GDM1 (cell line): ENCODE data around the gene MYO1G.
"Not testable (repeated sequence)": the region's sequence is repeated elsewhere in the genome, so short reads cannot be mapped to it uniquely, and the experiment has no call there.

Experiments
- DNase-seq: peaks from one replicate; lab custom pipeline; 2025; lab: John Stamatoyannopoulos, UW

The MYO1G gene

GRCh38 chr7:44999245-45000092 lies 20.7 kb upstream of the MYO1G start:
- DNase-seq = peak; percentile 99

- DNase-seq = no peak
Observed at GRCh38 chr7:44998153-44998871, 19.5 kb upstream of the MYO1G start.

GRCh38 chr7:44995555-44996493 lies 17.0 kb upstream of the MYO1G start:
- DNase-seq = no peak

GRCh38 chr7:44994877-44995554 lies 16.2 kb upstream of the MYO1G start:
- DNase-seq = peak; percentile 74

- DNase-seq = not testable (repeated sequence)
Observed at GRCh38 chr7:44992004-44992795, 13.4 kb upstream of the MYO1G start.

GRCh38 chr7:44990109-44991023 lies 11.6 kb upstream of the MYO1G start:
- no peak for DNase-seq

GRCh38 chr7:44989132-44989531 lies 10.3 kb upstream of the MYO1G start:
- no peak for DNase-seq

GRCh38 chr7:44988701-44989100 lies 9.9 kb upstream of the MYO1G start:
- DNase-seq = no peak

GRCh38 chr7:44987996-44988395 lies 9.2 kb upstream of the MYO1G start:
- DNase-seq = no peak

- no peak for DNase-seq
Observed at GRCh38 chr7:44987457-44987856, 8.6 kb upstream of the MYO1G start.

- peak; percentile 94 for DNase-seq
Observed at GRCh38 chr7:44986218-44987053, 7.6 kb upstream of the MYO1G start.

GRCh38 chr7:44985900-44986217 lies 7.0 kb upstream of the MYO1G start:
- no peak for DNase-seq

- DNase-seq = no peak
Observed at GRCh38 chr7:44985033-44985695, 6.3 kb upstream of the MYO1G start.

- no peak for DNase-seq
Observed at GRCh38 chr7:44984478-44984758, 5.6 kb upstream of the MYO1G start.

- no peak for DNase-seq
Observed at GRCh38 chr7:44983742-44984477, 5.1 kb upstream of the MYO1G start.

GRCh38 chr7:44982970-44983369 lies 4.2 kb upstream of the MYO1G start:
- DNase-seq = no peak

- DNase-seq = no peak
Observed at GRCh38 chr7:44982535-44982923, 3.7 kb upstream of the MYO1G start.
